Caco-2 (cell line): ENCODE data around the gene NEDD4L. TPM values are rescaled to one million over a fixed set of nuclear protein-coding genes. Genes with fewer than 3 reads are reported as not detected.

Experiments used
- BruUV-seq: library from RNA; stranded (reverse); fragments of 400-500 nt; replicated peaks from 2 replicates; lab custom pipeline; 2021; lab: Mats Ljungman, UMichigan
- CTCF ChIA-PET: fragments of 300-600 bp; sonication (Branson Sonifier 250); formaldehyde crosslinking; loops from one replicate; lab custom pipeline; 2022; ENCODE audit warnings: antibody characterized with exemption; lab: Charles Lee
- POLR2A ChIA-PET: fragments of 300-600 bp; sonication (Branson Sonifier 250); formaldehyde crosslinking; loops from one replicate; lab custom pipeline; 2022; ENCODE audit warnings: antibody characterized with exemption; lab: Charles Lee
- DNase-seq, 2 experiments: peaks; one replicate each; pipeline versions ENCODE4 v3.0.0 to v3.0.0-alpha.2; 2020 to 2022
- H3K27me3 ChIP-seq: replicated peaks from 2 replicates; pipeline ENCODE4 v1.6.0; 2011; ENCODE audit warnings: low read length; ENCODE audit not compliant: control insufficient read depth, insufficient read depth
- H3K36me3 ChIP-seq: 2 replicates; pipeline ENCODE4 v1.5.1; 2011; ENCODE audit warnings: low read length; ENCODE audit not compliant: control insufficient read depth, insufficient read depth
- H3K4me1 ChIP-seq: fragments of 250-450 bp; sonication (Bioruptor Pico); 2 replicates; pipeline ENCODE4 v1.5.1; 2020; ENCODE audit warnings: mild to moderate bottlenecking
- H3K4me3 ChIP-seq: 2 replicates; pipeline ENCODE4 v1.5.1; 2011; ENCODE audit warnings: low read depth, mild to moderate bottlenecking, control low read depth, low read length
- H3K9me3 ChIP-seq: fragments of 250-450 bp; sonication (Bioruptor Pico); 2 replicates; pipeline ENCODE4 v1.5.1; 2020; ENCODE audit warnings: mild to moderate bottlenecking, moderate library complexity
- H3K27ac Mint-ChIP-seq: one replicate; pipeline ENCODE4 v1.8.0; 2022; ENCODE audit warnings: mixed read lengths; ENCODE audit not compliant: unreplicated experiment
- H3K27me3 Mint-ChIP-seq: one replicate; pipeline ENCODE4 v1.8.0; 2022; ENCODE audit warnings: mixed read lengths; ENCODE audit not compliant: insufficient read depth, unreplicated experiment
- H3K36me3 Mint-ChIP-seq: one replicate; pipeline ENCODE4 v1.8.0; 2022; ENCODE audit warnings: mild to moderate bottlenecking, mixed read lengths; ENCODE audit not compliant: insufficient read depth, unreplicated experiment
- H3K4me1 Mint-ChIP-seq: one replicate; pipeline ENCODE4 v1.8.0; 2022; ENCODE audit warnings: low read depth, mixed read lengths; ENCODE audit not compliant: unreplicated experiment
- H3K4me3 Mint-ChIP-seq: one replicate; pipeline ENCODE4 v1.8.0; 2022; ENCODE audit warnings: mild to moderate bottlenecking, moderate library complexity, mixed read lengths; ENCODE audit not compliant: unreplicated experiment
- H3K9me3 Mint-ChIP-seq: one replicate; pipeline ENCODE4 v1.8.0; 2022; ENCODE audit warnings: mixed read lengths; ENCODE audit not compliant: unreplicated experiment
- intact Hi-C: fragments of 100-400 bp; cut with micrococcal nuclease; formaldehyde crosslinking; loops from one replicate; pipeline ENCODE4 v1.10.0; 2022; ENCODE audit not compliant: unreplicated experiment
- total RNA-seq: library from RNA; stranded (reverse); gene quantifications from 2 replicates; pipeline ENCODE4 v1.2.3, GENCODE V29; 2022
- TF ChIP-seq, protein P1 (sequence below), 2 experiments: fragments of 200-600 bp in 1 of 2; IDR thresholded peaks; 1 replicate in 1 of 2; 2 replicates in 1 of 2; pipeline versions ENCODE4 v1.5.1 to v1.8.0; 2011 to 2022; ENCODE audit warnings: antibody characterized with exemption in 1 of 2, control low read depth in 1 of 2, inconsistent platforms in 1 of 2, low read depth in 1 of 2, low read length in 1 of 2, mild to moderate bottlenecking in 1 of 2, moderate library complexity in 1 of 2; ENCODE audit not compliant: insufficient read depth in 1 of 2, severe bottlenecking in 1 of 2, unreplicated experiment in 1 of 2

The NEDD4L gene
- total RNA-seq, 1 experiment from 2014 or later, result 85.4 TPM

DNA sequence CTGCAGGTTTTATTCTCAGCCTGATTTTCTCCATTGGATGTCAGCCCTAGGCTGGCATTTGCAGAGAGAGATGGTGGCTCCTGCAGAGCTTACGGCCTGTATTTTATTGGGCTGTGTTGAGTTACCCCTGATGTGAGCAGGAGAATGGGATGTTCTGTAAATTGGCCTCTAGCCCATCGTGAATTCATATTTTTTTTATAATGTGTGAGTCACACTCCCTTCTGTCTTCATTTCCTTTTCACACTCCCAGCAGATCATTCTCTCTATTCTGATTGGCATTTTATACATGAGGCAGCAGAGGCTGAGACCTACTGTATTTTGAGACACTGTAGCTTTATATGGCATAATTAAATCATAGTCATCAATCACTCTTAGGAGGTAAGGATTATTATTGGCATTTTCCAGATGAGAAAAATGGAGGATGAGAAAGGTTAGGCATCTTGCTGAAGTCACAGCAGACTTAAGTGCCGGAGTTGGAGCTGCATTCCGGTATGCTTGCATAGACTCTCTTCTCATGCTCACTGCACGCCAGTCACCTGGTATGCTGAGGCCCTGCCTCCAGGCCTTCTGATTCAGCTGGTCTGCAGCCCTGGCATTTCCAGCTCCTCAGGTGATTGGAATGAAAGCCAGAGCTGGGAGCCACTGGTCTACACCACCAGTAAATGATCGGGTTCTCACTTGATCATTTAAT is 142.4 kb downstream of the NEDD4L start:
- no peak overlapping the region for H3K4me3 ChIP-seq
- no peaks in the 10 kb centered on the region for H3K4me1 ChIP-seq
- no peaks in the 10 kb centered on the region for H3K27me3 ChIP-seq
- BruUV-seq, result no TSS peak
- no peak overlapping the region for H3K4me3 Mint-ChIP-seq
- H3K9me3 ChIP-seq, result no peaks in the 10 kb centered on the region
- no peaks in the 10 kb centered on the region for H3K4me1 Mint-ChIP-seq
- ChIA-PET POLR2A (no interaction called here), CTCF (no interaction called here)
- no peak for DNase-seq
- H3K36me3 ChIP-seq, result no peaks in the 10 kb centered on the region
- H3K9me3 Mint-ChIP-seq, result no peaks in the 10 kb centered on the region
- intact Hi-C loops, result no loop called here
- no peaks in the 10 kb centered on the region for H3K27me3 Mint-ChIP-seq
- no peak overlapping the region for H3K27ac Mint-ChIP-seq
- TF ChIP-seq, protein P1, sequence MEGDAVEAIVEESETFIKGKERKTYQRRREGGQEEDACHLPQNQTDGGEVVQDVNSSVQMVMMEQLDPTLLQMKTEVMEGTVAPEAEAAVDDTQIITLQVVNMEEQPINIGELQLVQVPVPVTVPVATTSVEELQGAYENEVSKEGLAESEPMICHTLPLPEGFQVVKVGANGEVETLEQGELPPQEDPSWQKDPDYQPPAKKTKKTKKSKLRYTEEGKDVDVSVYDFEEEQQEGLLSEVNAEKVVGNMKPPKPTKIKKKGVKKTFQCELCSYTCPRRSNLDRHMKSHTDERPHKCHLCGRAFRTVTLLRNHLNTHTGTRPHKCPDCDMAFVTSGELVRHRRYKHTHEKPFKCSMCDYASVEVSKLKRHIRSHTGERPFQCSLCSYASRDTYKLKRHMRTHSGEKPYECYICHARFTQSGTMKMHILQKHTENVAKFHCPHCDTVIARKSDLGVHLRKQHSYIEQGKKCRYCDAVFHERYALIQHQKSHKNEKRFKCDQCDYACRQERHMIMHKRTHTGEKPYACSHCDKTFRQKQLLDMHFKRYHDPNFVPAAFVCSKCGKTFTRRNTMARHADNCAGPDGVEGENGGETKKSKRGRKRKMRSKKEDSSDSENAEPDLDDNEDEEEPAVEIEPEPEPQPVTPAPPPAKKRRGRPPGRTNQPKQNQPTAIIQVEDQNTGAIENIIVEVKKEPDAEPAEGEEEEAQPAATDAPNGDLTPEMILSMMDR (IDR thresholded peaks at IDR 0.05; ENCODE audit: insufficient read depth in 1 of 2, low read depth in 1 of 2, low read length in 1 of 2, severe bottlenecking in 1 of 2, unreplicated experiment in 1 of 2), result no peak
- no peaks in the 10 kb centered on the region for H3K36me3 Mint-ChIP-seq

DNA sequence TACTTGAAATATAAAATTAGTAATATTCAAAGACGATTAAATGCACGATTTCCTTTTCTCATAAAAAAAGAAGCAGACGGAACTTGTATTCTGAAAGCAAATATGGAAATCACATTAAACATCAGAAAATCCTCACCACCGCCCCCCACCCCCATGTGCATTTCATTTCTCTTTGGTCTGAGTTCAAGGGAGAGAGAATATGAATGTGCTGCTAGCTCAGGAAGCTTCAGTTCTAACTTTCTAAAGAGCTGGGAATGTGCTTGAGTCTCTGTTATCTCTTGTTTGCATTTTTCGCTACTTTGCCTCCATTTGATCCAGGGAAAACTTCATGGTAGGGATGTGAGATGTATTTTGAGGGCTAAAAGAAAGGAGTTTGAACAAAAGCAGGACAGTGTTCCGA is 143.6 kb downstream of the NEDD4L start:
- TF ChIP-seq, protein P1 (IDR thresholded peaks at IDR 0.05; ENCODE audit: insufficient read depth in 1 of 2, low read depth in 1 of 2, low read length in 1 of 2, severe bottlenecking in 1 of 2, unreplicated experiment in 1 of 2), result no peak
- no peak overlapping the region for H3K4me3 ChIP-seq
- Mint-ChIP-seq H3K9me3 (no peaks in the 10 kb centered on the region), H3K27me3 (no peaks in the 10 kb centered on the region), H3K4me1 (no peaks in the 10 kb centered on the region), H3K27ac (no peak overlapping the region), H3K4me3 (no peak overlapping the region), H3K36me3 (no peaks in the 10 kb centered on the region)
- no peaks in the 10 kb centered on the region for H3K27me3 ChIP-seq
- intact Hi-C loops, result no loop called here
- no peaks in the 10 kb centered on the region for H3K4me1 ChIP-seq
- POLR2A ChIA-PET, result no interaction called here
- CTCF ChIA-PET, result no interaction called here
- BruUV-seq, result no TSS peak
- no peaks in the 10 kb centered on the region for H3K9me3 ChIP-seq
- H3K36me3 ChIP-seq, result no peaks in the 10 kb centered on the region
- DNase-seq, result no peak

DNA sequence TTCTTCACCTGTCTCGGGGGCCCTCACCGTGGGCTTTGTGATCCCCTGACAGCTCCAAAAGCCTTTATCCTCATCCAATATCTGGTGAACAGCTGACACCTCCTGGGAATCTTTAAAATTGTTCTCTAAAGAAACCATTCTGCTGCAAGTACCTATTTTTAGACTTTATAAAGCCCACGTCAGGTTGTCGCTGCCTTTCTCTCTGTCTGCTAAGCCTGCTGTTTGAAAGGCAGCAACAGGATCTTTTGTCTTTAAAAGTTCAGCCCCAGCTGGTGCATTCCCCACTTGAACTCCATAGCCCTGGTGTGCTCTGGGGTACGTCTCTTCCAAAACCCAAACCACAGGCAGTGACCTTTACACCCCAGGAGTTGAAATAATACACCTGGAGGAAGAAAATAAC is 145.0 kb downstream of the NEDD4L start:
- H3K9me3 Mint-ChIP-seq, result no peaks in the 10 kb centered on the region
- TF ChIP-seq, protein P1 (IDR thresholded peaks at IDR 0.05; ENCODE audit: insufficient read depth in 1 of 2, low read depth in 1 of 2, low read length in 1 of 2, severe bottlenecking in 1 of 2, unreplicated experiment in 1 of 2), result no peak
- peaks cover 7% of the 10 kb centered on the region for H3K4me1 Mint-ChIP-seq
- intact Hi-C loops, result no loop called here
- H3K4me3 Mint-ChIP-seq, result no peak overlapping the region
- Histone ChIP-seq H3K9me3 (no peaks in the 10 kb centered on the region), H3K27me3 (no peaks in the 10 kb centered on the region), H3K36me3 (no peaks in the 10 kb centered on the region), H3K4me3 (no peak overlapping the region), H3K4me1 (peaks cover 4% of the 10 kb centered on the region; the same call in 1 of the 2 replicates)
- H3K27ac Mint-ChIP-seq, result no peak overlapping the region
- no peaks in the 10 kb centered on the region for H3K36me3 Mint-ChIP-seq
- ChIA-PET POLR2A (no interaction called here), CTCF (no interaction called here)
- BruUV-seq, result no TSS peak
- no peak for DNase-seq
- no peaks in the 10 kb centered on the region for H3K27me3 Mint-ChIP-seq
